GM12878 (cell line): ENCODE data around the gene PTPDC1. TPM values are rescaled to one million over a fixed set of nuclear protein-coding genes. Genes with fewer than 3 reads are reported as not detected.

ENCODE experiments used
- ATAC-seq: fragments of 200-7000 bp; cut with Tn5 transposase; 3 replicates; pipeline ENCODE4 v1.9.1; 2020; ENCODE audit warnings: mild to moderate bottlenecking, moderate library complexity
- BruUV-seq: library from RNA; stranded (reverse); fragments of 400-500 nt; replicated peaks from 2 replicates; lab custom pipeline; 2021; lab: Mats Ljungman, UMichigan
- CTCF ChIA-PET: fragments of 300-600 bp; sonication (Branson Sonifier 250); formaldehyde crosslinking; extraction: SDS; loops from one replicate; lab custom pipeline; 2021; ENCODE audit warnings: inconsistent platforms; lab: Yijun Ruan, JAX
- POLR2A ChIA-PET: fragments of 350-600 bp; formaldehyde crosslinking; extraction: SDS; loops from one replicate; lab custom pipeline; 2021; ENCODE audit warnings: inconsistent platforms; lab: Charles Lee
- RAD21 ChIA-PET: fragments of 300-600 bp; sonication (Branson Sonifier 250); formaldehyde crosslinking; loops from one replicate; lab custom pipeline; 2023; ENCODE audit warnings: antibody characterized with exemption; ENCODE audit not compliant: unreplicated experiment; lab: Charles Lee
- SMC1A ChIA-PET: fragments of 300-600 bp; sonication (Branson Sonifier 250); formaldehyde crosslinking; loops from one replicate; lab custom pipeline; 2023; ENCODE audit not compliant: unreplicated experiment, uncharacterized antibody; lab: Charles Lee
- DNase-seq: peaks from one replicate; pipeline ENCODE4 v3.0.0-alpha.2; 2011; ENCODE audit warnings: low read depth, low spot score
- FAIRE-seq: peaks from 3 replicates; lab custom pipeline; 2011; peaks lifted over from hg19 to GRCh38; lab: Jason Lieb, UNC
- H2AFZ ChIP-seq: 2 replicates; pipeline ENCODE4 v1.6.0; 2011; ENCODE audit warnings: low read depth, low read length, control low read depth; ENCODE audit not compliant: control insufficient read depth
- H3K27ac ChIP-seq: 2 replicates; pipeline ENCODE4 v1.5.1; 2011; ENCODE audit warnings: control low read depth; ENCODE audit not compliant: control insufficient read depth, insufficient read depth
- H3K27me3 ChIP-seq, 2 experiments: replicated peaks in 1 of 2; 2 replicates each; pipeline versions ENCODE4 v1.6.0 to v1.6.1; 2011; ENCODE audit warnings: low read length in 1 of 2; ENCODE audit not compliant: control insufficient read depth in 2 of 2, insufficient read depth in 2 of 2
- H3K36me3 ChIP-seq, 2 experiments: 2 replicates each; pipeline ENCODE4 v1.5.1; 2011; ENCODE audit warnings: low read length in 1 of 2; ENCODE audit not compliant: control insufficient read depth in 2 of 2, insufficient read depth in 2 of 2
- H3K4me1 ChIP-seq: 2 replicates; pipeline ENCODE4 v1.6.1; 2011; ENCODE audit warnings: mild to moderate bottlenecking, low read length, moderate library complexity, mixed read lengths; ENCODE audit not compliant: control insufficient read depth, insufficient read depth
- H3K4me2 ChIP-seq: 2 replicates; pipeline ENCODE4 v1.6.0; 2011; ENCODE audit warnings: control low read depth; ENCODE audit not compliant: control insufficient read depth, insufficient read depth
- H3K4me3 ChIP-seq: fragments of 200-600 bp; sonication (generic); 2 replicates; pipeline ENCODE4 v1.5.1; 2016
- H3K79me2 ChIP-seq: 2 replicates; pipeline ENCODE4 v1.6.0; 2011; ENCODE audit warnings: low read length; ENCODE audit not compliant: control insufficient read depth, insufficient read depth
- H3K9ac ChIP-seq: 2 replicates; pipeline ENCODE4 v1.8.0; 2011; ENCODE audit warnings: low read length, control low read depth, mixed read lengths; ENCODE audit not compliant: control insufficient read depth, insufficient read depth
- H3K9me3 ChIP-seq: replicated peaks from 3 replicates; pipeline ENCODE4 v1.5.1; 2011; ENCODE audit warnings: mild to moderate bottlenecking, low read length; ENCODE audit not compliant: control insufficient read depth, insufficient read depth
- H4K20me1 ChIP-seq: 2 replicates; pipeline ENCODE4 v1.6.0; 2011; ENCODE audit not compliant: control insufficient read depth, insufficient read depth
- BRCA1 ChIP-seq: IDR thresholded peaks from 2 replicates; pipeline ENCODE4 v1.6.1; 2011; ENCODE audit warnings: low read depth, low read length, improper control_type of control experiment
- CEBPB ChIP-seq, 2 experiments: fragments of 150-350 bp in 1 of 2; IDR thresholded peaks; 2 replicates each; pipeline ENCODE4 v1.6.1; 2012 to 2014; ENCODE audit warnings: low read depth in 2 of 2, low read length in 2 of 2, borderline replicate concordance in 1 of 2, inconsistent platforms in 1 of 2
- CHD2 ChIP-seq: IDR thresholded peaks from 2 replicates; pipeline ENCODE4 v1.6.1; 2011; ENCODE audit warnings: low read depth, low read length, improper control_type of control experiment, borderline replicate concordance
- CHD4 ChIP-seq: fragments of 200-600 bp; sonication (generic); IDR thresholded peaks from 2 replicates; pipeline ENCODE4 v1.6.1; 2016; ENCODE audit warnings: mild to moderate bottlenecking
- HDAC2 ChIP-seq: fragments of 200-600 bp; sonication (generic); IDR thresholded peaks from 2 replicates; pipeline ENCODE4 v1.6.1; 2017
- JUND ChIP-seq: IDR thresholded peaks from 2 replicates; pipeline ENCODE4 v1.6.1; 2012; ENCODE audit warnings: low read depth, mild to moderate bottlenecking, low read length, improper control_type of control experiment, moderate library complexity
- MTA2 ChIP-seq: fragments of 450-650 bp; IDR thresholded peaks from 2 replicates; pipeline ENCODE4 v1.6.1; 2016; ENCODE audit warnings: low read depth, mild to moderate bottlenecking, moderate library complexity
- MTA3 ChIP-seq: IDR thresholded peaks from 2 replicates; pipeline ENCODE4 v1.6.1; 2012; ENCODE audit warnings: low read length, inconsistent platforms, borderline replicate concordance
- NBN ChIP-seq: fragments of 450-650 bp; IDR thresholded peaks from 2 replicates; pipeline ENCODE4 v1.6.1; 2016
- NR2C2 ChIP-seq: IDR thresholded peaks from 2 replicates; pipeline ENCODE4 v1.6.1; 2011; ENCODE audit warnings: borderline replicate concordance, low read depth; ENCODE audit not compliant: control insufficient read depth, insufficient read length
- POLR2A ChIP-seq: IDR thresholded peaks from 2 replicates; pipeline ENCODE4 v1.6.1; 2011; ENCODE audit warnings: low read depth, mild to moderate bottlenecking, low read length
- ZNF217 ChIP-seq: fragments of 450-650 bp; IDR thresholded peaks from 2 replicates; pipeline ENCODE4 v1.6.1; 2017; ENCODE audit warnings: antibody characterized with exemption, mild to moderate bottlenecking
- ZZZ3 ChIP-seq: IDR thresholded peaks from 2 replicates; pipeline ENCODE4 v1.6.1; 2011; ENCODE audit warnings: low read depth; ENCODE audit not compliant: control insufficient read depth, insufficient read length
- in situ Hi-C: fragments of 300-500 bp; cut with MboI; formaldehyde crosslinking; loops from 9 replicates; pipeline ENCODE4 v1.14.3; 2018; ENCODE audit warnings: mixed read lengths
- intact Hi-C: fragments of 100-400 bp; cut with micrococcal nuclease; formaldehyde crosslinking; loops from one replicate; pipeline ENCODE4 v1.14.2; 2022; ENCODE audit not compliant: unreplicated experiment
- polyA plus RNA-seq, 11 experiments: library from polyadenylated mRNA; depleted of rRNA in 4 of 11; unstranded in 6 of 11; stranded (reverse) in 5 of 11; fragments of >200 nt; fragmentation: Nextera tagmentation in 4 of 11; fragmentation: Illumina TruSeq in 1 of 11; extraction: Ambion mirVana in 4 of 11; extraction: Trizol in 1 of 11; gene quantifications; 1 replicate in 1 of 11; 2 replicates in 10 of 11; pipeline versions ENCODE4 v1.2.1 to v1.2.3, GENCODE V29; 2011 to 2016; ENCODE audit warnings: inconsistent platforms in 2 of 11, missing spikeins in 2 of 11, low read depth in 1 of 11
- total RNA-seq, 4 experiments: library from RNA; depleted of rRNA in 3 of 4; stranded (reverse); fragments of >200 nt in 3 of 4; fragmentation: Illumina TruSeq in 1 of 4; extraction: Trizol in 1 of 4; gene quantifications; 2 replicates each; pipeline versions ENCODE4 v1.2.1 to v1.2.3, GENCODE V29; 2013 to 2021
- TF ChIP-seq, protein P1 (sequence below): fragments of 450-650 bp; IDR thresholded peaks from 2 replicates; pipeline ENCODE4 v1.6.1; 2017; ENCODE audit warnings: low read depth, mild to moderate bottlenecking, moderate library complexity
- TF ChIP-seq, protein P2 (sequence below): fragments of 150-350 bp; IDR thresholded peaks from 2 replicates; pipeline ENCODE4 v1.6.1; 2016; ENCODE audit warnings: low read depth, low read length
- TF ChIP-seq, protein P3 (sequence below): IDR thresholded peaks from 2 replicates; pipeline ENCODE4 v1.6.1; 2012; ENCODE audit warnings: low read depth, low read length, improper control_type of control experiment
- TF ChIP-seq, protein P4 (sequence below): fragments of 450-650 bp; IDR thresholded peaks from 2 replicates; pipeline ENCODE4 v1.6.1; 2017; ENCODE audit warnings: mild to moderate bottlenecking, moderate library complexity

PTPDC1 gene
- total and polyA plus RNA-seq, 10 of the 15 experiments (the other 5 are each of a cell fraction or from before 2014, with no cell fraction given) = 1.2 to 4.5 (median 2.9) TPM

DNA sequence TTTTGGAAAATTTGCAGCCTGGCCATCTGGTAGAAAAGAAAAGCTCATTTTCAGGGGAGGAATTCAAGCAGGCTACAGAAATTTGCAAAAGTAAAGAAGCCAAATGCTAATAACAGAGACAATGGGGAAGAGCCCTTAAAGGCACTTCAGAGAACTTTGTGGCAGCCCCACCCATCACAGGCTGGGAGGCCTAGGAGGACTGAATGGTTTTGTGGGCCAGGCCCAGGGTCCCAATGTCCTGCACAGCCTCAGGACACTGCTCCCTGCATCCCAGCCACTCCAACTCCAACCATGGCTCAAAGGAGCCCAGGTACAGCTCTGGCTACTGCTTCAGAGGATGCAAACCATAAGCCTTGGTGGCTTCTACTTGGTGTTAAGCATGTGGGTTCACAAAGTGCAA lies 44.3 kb downstream of the PTPDC1 start:
- H3K4me3 ChIP-seq = no peak overlapping the region
- no peak overlapping the region for H3K4me2 ChIP-seq
- POLR2A ChIA-PET = no interaction called here
- in situ Hi-C loops (no loop called here), intact Hi-C loops (no loop called here)
- CTCF ChIA-PET = no interaction called here
- no peaks in the 10 kb centered on the region for H3K27me3 ChIP-seq
- SMC1A ChIA-PET = no interaction called here
- no peak for DNase-seq
- H3K27ac ChIP-seq = no peak overlapping the region
- no peak overlapping the region for H2AFZ ChIP-seq
- RAD21 ChIA-PET = no interaction called here
- no peaks in the 10 kb centered on the region for H3K79me2 ChIP-seq
- no peaks in the 10 kb centered on the region for H4K20me1 ChIP-seq
- H3K9ac ChIP-seq = no peak overlapping the region
- BruUV-seq = no TSS peak
- no peak for ATAC-seq
- H3K36me3 ChIP-seq = no peaks in the 10 kb centered on the region
- TF ChIP-seq CEBPB (IDR thresholded peaks at IDR 0.05; ENCODE audit: borderline replicate concordance in 1 of 2, low read depth in 2 of 2, low read length in 2 of 2) (no peak), HDAC2 (no peak), CHD4 (no peak), MTA3 (no peak), NR2C2 (no peak), ZZZ3 (no peak), JUND (no peak), NBN (no peak), POLR2A (no peak), MTA2 (no peak), BRCA1 (no peak), CHD2 (no peak), ZNF217 (no peak)
- TF ChIP-seq, protein P1, sequence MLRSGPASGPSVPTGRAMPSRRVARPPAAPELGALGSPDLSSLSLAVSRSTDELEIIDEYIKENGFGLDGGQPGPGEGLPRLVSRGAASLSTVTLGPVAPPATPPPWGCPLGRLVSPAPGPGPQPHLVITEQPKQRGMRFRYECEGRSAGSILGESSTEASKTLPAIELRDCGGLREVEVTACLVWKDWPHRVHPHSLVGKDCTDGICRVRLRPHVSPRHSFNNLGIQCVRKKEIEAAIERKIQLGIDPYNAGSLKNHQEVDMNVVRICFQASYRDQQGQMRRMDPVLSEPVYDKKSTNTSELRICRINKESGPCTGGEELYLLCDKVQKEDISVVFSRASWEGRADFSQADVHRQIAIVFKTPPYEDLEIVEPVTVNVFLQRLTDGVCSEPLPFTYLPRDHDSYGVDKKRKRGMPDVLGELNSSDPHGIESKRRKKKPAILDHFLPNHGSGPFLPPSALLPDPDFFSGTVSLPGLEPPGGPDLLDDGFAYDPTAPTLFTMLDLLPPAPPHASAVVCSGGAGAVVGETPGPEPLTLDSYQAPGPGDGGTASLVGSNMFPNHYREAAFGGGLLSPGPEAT = no peak
- TF ChIP-seq, protein P2, sequence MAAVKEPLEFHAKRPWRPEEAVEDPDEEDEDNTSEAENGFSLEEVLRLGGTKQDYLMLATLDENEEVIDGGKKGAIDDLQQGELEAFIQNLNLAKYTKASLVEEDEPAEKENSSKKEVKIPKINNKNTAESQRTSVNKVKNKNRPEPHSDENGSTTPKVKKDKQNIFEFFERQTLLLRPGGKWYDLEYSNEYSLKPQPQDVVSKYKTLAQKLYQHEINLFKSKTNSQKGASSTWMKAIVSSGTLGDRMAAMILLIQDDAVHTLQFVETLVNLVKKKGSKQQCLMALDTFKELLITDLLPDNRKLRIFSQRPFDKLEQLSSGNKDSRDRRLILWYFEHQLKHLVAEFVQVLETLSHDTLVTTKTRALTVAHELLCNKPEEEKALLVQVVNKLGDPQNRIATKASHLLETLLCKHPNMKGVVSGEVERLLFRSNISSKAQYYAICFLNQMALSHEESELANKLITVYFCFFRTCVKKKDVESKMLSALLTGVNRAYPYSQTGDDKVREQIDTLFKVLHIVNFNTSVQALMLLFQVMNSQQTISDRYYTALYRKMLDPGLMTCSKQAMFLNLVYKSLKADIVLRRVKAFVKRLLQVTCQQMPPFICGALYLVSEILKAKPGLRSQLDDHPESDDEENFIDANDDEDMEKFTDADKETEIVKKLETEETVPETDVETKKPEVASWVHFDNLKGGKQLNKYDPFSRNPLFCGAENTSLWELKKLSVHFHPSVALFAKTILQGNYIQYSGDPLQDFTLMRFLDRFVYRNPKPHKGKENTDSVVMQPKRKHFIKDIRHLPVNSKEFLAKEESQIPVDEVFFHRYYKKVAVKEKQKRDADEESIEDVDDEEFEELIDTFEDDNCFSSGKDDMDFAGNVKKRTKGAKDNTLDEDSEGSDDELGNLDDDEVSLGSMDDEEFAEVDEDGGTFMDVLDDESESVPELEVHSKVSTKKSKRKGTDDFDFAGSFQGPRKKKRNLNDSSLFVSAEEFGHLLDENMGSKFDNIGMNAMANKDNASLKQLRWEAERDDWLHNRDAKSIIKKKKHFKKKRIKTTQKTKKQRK = no peak
- TF ChIP-seq, protein P3, sequence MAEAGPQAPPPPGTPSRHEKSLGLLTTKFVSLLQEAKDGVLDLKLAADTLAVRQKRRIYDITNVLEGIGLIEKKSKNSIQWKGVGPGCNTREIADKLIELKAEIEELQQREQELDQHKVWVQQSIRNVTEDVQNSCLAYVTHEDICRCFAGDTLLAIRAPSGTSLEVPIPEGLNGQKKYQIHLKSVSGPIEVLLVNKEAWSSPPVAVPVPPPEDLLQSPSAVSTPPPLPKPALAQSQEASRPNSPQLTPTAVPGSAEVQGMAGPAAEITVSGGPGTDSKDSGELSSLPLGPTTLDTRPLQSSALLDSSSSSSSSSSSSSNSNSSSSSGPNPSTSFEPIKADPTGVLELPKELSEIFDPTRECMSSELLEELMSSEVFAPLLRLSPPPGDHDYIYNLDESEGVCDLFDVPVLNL = no peak
- TF ChIP-seq, protein P4, sequence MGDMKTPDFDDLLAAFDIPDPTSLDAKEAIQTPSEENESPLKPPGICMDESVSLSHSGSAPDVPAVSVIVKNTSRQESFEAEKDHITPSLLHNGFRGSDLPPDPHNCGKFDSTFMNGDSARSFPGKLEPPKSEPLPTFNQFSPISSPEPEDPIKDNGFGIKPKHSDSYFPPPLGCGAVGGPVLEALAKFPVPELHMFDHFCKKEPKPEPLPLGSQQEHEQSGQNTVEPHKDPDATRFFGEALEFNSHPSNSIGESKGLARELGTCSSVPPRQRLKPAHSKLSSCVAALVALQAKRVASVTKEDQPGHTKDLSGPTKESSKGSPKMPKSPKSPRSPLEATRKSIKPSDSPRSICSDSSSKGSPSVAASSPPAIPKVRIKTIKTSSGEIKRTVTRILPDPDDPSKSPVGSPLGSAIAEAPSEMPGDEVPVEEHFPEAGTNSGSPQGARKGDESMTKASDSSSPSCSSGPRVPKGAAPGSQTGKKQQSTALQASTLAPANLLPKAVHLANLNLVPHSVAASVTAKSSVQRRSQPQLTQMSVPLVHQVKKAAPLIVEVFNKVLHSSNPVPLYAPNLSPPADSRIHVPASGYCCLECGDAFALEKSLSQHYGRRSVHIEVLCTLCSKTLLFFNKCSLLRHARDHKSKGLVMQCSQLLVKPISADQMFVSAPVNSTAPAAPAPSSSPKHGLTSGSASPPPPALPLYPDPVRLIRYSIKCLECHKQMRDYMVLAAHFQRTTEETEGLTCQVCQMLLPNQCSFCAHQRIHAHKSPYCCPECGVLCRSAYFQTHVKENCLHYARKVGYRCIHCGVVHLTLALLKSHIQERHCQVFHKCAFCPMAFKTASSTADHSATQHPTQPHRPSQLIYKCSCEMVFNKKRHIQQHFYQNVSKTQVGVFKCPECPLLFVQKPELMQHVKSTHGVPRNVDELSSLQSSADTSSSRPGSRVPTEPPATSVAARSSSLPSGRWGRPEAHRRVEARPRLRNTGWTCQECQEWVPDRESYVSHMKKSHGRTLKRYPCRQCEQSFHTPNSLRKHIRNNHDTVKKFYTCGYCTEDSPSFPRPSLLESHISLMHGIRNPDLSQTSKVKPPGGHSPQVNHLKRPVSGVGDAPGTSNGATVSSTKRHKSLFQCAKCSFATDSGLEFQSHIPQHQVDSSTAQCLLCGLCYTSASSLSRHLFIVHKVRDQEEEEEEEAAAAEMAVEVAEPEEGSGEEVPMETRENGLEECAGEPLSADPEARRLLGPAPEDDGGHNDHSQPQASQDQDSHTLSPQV = no peak
- peaks cover 1% of the 10 kb centered on the region; the same call in 1 of the 3 replicates for H3K9me3 ChIP-seq
- H3K4me1 ChIP-seq = no peaks in the 10 kb centered on the region
- no peak for FAIRE-seq
